GM21723 (cell line): ENCODE measurements around the gene GPANK1.

Experiments used
- ATAC-seq: cut with Tn5 transposase; IDR thresholded peaks from one replicate; pipeline ENCODE4 v1.9.1; 2021; ENCODE audit warnings: mild to moderate bottlenecking, moderate library complexity; ENCODE audit not compliant: unreplicated experiment

The GPANK1 gene

DNA sequence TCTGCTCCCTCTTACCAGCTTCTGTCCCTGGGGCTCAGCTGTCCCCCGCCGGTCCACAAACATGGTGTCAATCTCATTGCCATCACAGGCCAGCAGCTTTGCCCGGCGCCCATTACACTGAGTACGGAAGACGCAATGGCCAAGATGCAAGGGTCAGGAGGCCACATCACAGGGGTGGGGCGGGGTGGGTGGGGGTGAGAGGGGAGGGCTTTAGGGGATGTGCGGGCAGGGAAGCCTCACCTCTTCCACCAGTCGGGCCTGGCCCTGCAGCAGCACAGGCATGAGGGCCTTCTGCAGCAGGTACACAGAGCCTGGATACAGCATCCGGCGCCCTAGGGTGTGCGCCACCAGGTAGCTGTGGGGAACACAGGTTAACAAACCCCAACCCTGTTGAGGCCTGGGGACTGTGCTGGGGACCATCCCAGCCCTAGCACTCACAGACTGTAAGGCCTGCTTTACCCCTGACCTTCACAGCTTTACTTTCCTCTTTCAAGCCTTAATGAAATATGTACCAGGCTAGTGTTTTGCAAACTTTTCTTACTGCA lies 26.8 kb upstream of the GPANK1 start:
- ATAC-seq, result no peak

DNA sequence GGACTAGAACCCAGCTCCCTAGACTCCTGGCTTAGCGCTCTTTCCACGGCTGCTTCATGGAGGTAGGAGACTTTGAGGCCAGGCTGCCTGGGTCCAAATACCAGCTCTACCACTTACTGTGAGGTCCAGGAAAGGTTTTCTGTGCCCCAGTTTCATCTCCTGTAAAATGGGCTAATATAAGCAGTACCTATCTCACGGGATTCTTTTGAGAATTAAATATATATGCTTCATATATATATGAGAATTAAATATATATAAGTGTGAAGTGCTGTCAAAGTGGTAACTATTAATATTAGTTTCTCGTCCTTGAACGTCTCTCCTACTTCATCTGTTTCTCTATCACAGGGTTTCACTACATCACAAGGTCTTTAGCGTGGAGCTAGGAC lies 26.3 kb upstream of the GPANK1 start:
- ATAC-seq, result no peak

DNA sequence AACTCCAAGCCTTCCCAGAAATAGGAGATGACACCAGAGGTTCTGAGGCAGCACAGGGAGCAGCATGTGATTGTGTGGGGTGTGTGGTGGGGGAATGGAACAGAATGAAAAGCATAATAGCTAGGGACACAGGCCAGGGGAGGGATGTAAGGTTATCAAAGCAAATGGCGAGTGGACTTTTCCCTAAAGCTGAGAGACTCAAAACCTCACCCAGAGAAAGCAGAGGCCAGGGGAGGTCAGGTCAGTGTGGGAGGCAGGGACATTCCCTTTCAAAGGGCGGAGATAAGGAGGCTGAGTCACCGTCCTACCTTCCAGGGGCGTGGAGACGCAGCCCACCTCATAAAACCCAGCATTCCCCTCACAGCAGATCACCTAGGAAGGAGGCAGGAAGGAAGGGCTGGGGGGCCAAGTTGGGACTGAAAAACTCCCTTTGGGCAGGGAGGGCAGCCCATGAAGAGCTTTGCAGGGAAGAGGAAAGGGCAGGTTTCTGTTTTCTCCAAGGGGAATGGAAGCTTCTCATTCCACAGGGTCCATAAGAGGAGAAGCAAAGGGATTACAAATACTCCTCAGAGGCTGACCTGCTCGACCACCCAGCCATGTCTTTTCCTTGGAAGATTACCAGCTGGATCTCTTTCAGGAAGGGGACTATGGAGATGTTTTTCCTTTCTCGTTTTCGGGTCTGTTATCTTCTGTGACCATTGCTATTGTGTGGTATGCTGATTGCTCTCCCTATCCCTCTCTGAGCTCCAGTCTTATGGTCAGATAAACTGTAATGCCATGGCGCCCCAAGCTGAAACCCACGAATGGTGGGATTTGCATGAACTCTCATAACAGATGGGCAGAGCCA lies 25.7 kb upstream of the GPANK1 start:
- ATAC-seq, result no peak

DNA sequence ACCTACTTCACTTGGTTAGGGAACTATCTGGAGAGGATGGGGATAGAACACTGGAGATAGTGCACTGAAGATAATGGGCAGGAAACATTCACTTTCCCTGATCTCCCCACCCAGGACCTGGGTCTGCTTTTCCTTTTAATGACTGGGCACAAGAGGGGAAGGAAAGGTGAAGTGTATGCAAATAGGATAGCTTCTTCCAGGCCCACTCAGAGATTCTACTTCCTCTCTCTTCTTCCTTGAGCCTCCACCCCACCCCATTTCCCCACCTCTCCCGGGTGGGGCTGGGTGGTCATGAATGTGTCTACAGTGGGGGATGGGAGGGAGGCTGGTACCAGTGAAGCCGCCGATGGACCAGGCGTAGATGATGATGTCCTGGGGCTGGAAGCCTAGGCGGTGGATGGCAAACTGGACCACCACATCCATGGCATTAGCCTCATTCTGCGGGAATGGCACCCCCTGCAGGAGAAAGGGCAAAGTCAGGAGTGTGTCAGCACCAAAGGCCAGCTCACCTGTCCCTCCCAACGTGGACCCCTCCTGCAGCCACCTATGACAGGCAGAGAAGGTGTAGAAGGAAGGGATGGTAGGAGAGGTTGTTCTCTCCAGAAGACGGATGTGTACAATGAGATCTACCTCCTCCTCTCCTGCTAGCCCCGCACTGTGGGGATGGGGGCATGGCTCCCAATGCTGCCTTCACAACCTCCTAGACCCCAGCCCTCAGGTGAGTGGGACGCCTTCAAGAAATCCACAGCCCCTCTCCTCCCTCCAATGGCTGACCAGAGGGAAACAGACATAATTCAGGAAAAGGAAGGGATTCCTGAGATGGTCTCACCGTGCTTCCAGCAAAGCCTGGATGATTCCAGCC lies 24.7 kb upstream of the GPANK1 start:
- ATAC-seq, result no peak

DNA sequence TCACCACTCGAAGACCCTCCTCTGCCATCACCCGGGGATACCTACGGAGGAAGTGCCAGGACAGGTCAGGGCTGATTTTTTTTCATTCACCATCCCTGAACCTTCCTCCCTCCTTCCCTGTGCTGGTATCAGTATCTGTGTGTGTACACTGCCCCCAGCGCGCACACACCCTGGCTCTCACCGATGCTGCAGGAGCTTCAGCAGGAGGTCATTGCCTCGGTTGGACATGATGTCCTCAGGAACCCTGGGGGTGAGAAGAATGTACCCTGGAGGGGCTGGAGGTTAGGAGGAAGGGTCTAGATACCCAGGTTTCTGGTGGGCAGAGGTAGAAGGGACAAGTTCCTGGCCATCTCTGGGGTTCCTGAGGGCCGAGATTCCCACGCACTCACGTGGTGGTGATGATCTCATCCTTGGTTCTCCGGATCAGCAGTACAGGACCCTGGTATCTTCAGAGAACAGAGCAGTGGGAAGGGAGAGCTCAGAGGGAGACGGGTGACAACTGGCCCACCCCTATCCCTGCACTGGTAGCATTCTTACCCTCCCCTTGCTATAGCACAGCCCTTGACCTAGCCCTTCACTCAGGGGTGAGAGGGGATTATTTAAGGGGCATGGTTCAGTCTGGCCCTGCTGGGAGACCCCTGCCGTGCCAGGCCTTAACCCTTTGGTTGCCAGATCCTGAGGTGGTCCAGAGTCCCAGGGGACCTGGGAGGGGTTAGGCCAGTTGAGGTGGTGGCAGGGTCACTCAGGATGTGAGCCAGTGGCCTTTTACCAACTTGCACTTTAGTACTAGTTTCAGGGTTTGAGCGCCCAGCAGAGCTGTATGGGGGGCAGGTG lies 23.3 kb upstream of the GPANK1 start:
- no peak for ATAC-seq

DNA sequence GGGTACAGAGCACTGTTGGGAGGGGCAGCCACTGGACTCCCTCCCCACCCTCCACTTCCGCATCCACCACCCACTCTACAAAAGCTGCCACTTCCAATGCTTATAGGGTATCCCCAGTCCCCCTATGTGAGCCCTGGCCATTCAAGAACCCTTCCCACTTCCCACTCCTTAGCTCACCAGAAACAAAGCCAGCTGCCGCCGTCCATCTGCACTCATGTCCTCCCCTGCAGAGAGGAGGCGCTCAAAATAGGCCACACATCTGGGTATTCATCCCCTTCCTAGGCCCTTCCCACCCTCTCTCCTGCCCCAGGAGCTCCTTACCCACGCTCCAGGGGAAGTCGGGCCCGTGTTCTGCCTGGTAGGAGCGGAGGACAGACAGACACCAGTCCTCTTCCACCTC lies 22.5 kb upstream of the GPANK1 start:
- ATAC-seq, result no peak

DNA sequence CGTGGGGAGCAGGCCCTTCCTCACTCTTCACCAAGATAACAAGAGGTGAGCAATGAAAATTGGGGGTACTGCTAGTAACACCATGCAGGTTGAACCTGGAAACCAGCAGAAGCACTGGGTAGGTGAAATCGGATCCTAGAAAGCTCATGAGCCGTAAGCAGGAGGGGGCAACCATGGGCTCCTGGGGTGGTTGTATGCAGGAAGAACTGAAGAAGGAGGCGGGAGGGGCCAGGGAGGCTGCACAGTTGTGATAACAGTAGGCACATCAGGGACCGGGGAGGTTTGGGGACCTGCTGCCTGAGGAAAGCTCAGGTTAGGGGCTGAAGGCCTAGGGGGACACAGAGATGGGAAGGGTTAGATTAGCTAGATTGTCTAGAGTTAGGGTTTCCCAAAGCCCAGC lies 21.7 kb upstream of the GPANK1 start:
- ATAC-seq, result no peak

DNA sequence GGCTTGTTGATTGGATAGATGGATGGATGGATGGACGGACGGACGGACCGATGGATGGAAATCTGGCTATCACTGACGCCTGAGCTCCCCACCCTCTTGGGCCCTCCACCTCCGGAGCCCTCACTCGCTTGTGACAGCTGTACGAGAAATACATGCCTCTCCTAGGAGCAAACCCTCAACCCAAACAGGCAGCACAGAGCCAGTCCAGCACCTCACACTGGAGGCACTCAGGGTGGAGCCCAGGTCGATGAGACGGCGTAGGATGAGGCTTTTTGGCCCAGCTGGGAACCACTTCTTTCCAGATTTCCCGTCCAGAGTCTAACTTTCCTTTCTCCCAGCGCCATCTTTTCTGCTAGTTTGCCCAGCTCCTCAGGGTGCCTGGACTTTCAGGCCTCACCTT lies 18.8 kb upstream of the GPANK1 start:
- no peak for ATAC-seq

DNA sequence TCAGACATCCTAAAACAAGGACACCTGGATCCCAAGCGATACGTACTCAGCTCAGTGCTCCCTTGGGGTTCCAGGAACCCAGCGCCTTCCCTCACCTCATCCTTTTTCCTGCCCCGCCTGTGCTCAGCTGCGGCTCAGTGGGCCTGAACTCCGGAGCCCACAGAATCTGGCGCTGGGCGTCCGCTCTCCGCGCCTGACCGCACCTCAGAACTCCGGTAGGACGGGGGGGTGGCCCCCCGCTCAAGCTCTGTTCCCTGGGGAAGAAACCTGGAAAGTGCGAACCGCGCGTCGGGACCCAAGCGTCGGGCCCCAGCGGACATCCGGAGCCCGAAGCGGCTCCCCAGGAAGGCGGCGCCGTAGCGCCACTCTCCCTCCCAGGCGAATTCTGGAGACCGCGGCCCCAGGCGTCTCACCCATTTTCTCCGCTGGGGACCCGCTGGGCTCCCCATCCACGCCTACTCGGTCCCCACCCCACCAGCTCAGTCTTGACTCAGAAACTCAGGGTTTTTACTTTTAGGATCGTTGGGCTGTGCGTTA lies 16.4 kb upstream of the GPANK1 start:
- ATAC-seq, result peak; percentile 26

DNA sequence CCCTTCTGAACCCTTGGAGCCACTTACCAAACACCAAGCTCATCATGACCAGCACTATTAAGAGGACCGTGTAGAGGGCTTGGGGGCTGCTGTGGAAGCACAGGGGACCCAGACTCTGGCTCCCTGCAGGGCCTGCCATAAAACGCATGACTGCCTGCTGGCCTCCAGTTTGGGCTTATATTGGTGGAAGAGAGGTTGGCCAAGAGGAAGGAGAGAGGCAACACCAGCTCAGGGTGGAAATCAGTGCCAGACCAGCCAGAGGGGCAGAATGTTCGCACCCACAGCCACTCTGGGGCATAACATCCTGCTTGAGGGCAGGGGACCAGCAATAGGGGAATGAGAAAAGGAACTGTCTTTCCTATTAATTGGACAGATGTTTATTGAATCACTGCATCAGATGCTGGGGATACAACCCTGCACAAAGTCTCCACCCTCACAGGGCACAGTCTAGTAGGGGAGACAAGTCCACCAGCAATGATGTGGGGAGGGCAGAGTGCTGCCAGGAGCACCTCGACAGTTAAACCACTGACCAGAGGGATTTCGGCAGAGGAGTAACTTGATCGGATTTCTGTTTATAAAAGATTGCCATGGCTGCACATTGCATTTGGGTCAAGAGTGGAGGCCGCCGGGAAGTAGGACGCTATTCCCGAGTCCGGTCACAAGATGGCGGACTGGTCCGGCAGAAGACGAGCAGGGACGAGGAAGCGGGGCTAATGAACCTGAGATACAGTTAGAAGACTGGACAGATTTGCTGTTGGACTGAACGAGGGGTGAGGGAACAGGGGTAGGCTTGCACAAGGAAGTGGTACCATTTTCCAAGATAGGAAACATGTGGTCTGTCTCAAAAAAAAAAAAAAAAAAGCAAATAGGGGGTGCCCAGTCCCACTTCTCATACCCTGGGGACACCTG lies 15.7 kb upstream of the GPANK1 start, which contains the start of gene LY6G5C:
Gene LY6G5C (minus strand): TSS at position 842 of the 909 bp plus-strand sequence. CDS start 694 bp downstream, at position 148.
- ATAC-seq, result peak; percentile 72

DNA sequence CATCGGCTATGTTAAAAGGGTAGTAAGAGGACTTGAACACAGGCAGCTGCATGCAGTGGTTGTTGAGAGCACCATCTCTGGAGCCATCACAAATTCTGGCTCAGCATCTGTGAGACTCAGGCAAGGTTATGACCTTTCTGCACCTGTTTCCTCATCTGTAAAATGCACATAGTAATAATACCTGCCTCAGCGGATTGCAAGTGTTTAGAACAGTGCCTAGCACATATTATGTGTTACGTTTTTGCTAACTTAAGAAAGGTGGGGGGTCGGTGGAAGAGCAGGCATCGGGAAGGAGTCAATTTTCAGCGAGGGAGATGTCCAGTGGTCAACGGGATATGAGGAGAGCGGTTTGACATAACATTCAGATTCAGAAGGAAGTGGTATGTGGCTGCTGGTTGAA lies 13.2 kb upstream of the GPANK1 start:
- ATAC-seq, result no peak

DNA sequence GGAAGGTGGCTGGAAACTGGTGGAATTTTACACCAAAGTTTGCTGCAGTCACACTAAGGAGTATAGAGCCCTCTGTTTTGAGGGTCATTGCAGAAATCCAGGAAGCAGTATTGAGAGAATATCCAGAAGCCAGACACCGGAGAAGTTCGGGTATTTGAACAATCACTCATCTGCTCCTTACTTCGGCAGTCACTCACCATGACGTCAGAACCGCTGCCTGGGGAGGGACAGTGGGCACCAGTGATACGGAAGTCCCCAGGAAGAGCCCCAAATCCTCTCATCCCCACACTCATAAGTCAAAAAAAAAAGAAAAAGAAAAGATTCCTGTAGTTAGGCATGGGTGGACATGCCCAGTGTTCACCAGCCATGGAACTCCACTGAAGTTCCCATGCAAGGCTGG lies 12.1 kb upstream of the GPANK1 start:
- ATAC-seq, result no peak

DNA sequence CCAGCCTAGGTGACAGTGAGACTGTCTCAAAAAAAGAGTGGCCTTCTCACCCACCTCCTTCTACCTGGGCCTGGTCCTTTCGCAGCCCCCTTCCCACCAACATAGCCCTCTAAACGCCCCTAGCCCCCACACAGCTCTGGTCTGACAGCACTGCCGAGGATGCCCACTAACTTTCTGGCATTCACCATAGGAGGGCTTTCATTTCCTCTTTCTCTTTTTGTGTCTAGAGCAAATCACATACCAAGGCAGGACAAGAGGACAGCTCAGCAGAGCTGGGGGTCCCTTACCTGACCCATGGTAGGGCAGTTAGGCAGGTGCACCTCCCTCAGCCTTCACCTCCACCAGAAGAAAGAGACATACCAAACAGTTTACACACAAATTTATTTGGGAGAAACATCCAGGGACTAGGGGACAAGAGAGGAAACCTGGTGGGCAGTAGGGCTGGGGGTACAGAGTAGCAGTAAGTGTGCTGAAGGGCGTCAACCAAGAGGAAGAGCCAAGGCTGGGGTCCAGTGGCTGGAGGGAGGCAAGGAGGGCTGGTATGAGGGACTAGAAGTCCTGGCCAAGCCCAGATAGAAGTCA lies 11.6 kb upstream of the GPANK1 start:
- ATAC-seq, result no peak

DNA sequence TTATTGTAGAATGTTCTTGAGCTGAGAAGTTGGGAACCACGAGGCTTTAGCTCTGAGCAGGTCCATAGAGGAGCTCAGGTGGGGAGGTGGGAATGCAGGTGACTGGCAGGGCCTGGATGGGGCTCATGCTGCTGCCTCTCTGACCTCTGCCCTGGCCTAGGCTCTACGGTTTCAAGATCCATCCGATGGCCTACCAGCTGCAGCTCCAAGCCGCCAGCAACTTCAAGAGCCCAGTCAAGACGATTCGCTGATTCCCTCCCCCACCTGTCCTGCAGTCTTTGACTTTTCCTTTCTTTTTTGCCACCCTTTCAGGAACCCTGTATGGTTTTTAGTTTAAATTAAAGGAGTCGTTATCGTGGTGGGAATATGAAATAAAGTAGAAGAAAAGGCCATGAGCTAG lies 4.9 kb upstream of the GPANK1 start, which contains the start of gene LY6G5B:
Gene LY6G5B (plus strand): TSS at position 301 of the 400 bp plus-strand sequence. CDS start 975 bp downstream, outside the sequence.
- ATAC-seq, result no peak

DNA sequence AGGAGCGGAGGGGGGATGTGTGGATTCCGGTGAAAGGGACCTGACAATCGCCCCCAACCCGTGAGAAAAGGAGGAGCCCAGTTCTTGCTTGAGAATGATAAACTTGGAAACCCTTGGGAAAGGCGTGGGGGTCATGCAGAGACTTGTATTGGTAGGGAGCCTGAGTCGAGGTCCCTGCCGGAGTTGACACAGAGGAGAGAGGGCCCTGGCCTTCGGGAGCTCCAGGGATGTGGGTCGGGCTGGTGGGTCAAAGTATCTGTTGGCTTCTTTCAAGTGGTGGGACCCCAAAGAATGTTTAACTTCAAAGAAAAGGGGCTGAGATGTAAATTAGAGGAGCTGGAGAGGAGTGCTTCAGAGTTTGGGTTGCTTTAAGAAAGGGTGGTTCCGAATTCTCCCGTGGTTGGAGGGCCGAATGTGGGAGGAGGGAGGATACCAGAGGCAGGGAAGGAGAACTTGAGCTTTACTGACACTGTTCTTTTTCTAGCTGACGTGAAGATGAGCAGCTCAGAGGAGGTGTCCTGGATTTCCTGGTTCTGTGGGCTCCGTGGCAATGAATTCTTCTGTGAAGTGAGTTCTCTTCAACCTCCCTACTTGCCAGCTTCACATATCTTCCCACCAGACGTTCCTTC lies 1.7 kb upstream of the GPANK1 start:
- no peak for ATAC-seq

DNA sequence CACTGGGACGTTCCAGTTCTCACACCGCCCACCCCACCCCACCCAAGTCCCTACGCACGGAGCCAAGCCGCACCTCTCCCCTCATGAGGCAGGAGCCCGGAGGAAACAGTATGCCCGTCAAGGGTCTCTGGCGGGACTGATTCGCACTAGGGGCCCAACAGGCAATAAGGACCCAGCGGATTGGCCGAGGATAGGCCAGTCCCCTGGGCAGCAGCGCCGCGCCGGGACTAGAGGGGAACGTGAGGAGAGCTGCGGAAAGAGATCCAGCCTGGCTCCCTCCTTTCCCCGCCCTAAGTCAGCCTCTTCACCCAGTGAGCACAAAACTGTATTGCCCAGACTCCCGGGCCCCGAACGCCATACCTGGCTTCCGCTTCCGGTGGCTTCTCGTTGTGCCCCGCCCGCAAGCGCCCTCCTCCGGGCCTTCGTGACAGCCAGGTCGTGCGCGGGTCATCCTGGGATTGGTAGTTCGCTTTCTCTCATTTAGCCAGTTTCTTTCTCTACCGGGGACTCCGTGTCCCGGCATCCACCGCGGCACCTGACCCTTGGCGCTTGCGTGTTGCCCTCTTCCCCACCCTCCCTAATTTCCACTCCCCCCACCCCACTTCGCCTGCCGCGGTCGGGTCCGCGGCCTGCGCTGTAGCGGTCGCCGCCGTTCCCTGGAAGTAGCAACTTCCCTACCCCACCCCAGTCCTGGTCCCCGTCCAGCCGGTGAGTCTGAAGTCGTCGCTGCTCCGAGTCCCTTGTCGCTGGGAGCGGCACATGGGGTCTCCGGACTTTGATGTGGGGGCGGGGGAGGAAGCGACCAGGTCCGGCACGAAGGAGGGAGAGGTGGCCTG lies 922 bp upstream of the GPANK1 start, which contains the start of gene CSNK2B:
Gene CSNK2B (plus strand): TSS at position 580 of the 836 bp plus-strand sequence. CDS start 752 bp downstream, outside the sequence.
- ATAC-seq, result peak; percentile 76

DNA sequence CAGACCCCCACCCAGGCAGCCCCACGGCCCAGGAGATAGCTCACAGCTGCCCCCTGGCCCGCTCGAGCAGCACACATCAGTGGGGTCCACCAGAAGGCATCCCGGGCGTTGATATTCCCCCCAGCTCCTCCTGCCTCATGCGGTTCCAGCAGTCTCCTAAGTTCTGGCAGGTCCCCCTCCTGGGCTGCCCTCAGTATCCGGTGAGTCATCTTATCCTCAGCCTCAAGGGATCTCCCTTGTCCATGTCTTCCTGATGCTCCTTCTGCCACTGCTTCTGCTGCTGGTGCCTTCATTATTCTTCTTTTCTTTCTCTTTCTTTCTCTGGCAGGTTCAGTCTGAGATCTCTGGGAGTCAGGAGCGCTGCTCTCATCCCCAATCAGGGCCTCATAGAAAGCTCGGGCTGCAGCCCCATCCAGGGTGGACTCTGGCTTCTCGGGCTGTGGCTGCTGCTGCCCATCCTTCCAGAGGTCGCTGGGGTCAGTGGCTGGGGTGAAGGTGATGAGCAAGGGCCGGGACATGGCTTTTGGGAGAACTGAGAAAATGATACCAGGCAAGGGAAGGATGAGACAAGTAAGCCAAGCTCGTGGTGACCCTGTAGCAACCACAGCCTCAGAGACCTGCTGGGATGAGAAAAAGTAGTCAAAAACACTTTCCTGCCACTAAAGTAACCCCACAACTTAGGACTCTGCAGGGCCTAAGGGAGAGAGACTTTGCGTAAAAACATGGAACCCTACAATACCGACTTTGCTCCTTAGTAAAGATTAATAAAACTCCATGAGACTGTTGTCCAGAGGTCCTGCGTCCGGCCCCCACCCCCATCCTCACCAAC lies 622 bp downstream of the GPANK1 start:
- ATAC-seq, result no peak
